ENCODE results near the gene CEL.
"Not testable (repeated sequence)": the region's sequence is repeated elsewhere in the genome, so short reads cannot be mapped to it uniquely, and the experiment has no call there.

CEL gene

DNA sequence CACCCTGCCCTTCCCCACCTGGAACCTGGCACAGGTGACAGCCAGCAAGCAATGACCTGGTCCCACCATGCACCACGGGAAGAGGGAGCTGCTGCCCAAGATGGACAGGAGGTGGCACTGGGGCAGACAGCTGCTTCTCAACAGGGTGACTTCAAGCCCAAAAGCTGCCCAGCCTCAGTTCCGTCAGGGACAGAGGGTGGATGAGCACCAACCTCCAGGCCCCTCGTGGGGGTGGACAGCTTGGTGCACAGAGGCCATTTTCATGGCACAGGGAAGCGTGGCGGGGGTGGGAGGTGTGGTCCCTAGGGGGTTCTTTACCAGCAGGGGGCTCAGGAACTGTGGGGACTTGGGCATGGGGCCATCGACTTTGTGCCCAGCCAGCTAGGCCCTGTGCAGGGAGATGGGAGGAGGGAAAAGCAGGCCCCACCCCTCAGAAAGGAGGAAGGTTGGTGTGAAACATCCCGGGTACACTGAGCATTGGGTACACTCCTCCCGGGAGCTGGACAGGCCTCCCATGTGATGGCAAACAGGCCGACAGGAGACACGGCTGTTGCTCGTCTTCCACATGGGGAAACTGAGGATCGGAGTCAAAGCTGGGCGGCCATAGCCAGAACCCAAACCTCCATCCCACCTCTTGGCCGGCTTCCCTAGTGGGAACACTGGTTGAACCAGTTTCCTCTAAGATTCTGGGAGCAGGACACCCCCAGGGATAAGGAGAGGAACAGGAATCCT is 1.9 kb downstream of the CEL start:
- no peak overlapping the region for H3K4me3 ChIP-seq (ENCODE audit: low read length)
- TF ChIP-seq, protein P1, sequence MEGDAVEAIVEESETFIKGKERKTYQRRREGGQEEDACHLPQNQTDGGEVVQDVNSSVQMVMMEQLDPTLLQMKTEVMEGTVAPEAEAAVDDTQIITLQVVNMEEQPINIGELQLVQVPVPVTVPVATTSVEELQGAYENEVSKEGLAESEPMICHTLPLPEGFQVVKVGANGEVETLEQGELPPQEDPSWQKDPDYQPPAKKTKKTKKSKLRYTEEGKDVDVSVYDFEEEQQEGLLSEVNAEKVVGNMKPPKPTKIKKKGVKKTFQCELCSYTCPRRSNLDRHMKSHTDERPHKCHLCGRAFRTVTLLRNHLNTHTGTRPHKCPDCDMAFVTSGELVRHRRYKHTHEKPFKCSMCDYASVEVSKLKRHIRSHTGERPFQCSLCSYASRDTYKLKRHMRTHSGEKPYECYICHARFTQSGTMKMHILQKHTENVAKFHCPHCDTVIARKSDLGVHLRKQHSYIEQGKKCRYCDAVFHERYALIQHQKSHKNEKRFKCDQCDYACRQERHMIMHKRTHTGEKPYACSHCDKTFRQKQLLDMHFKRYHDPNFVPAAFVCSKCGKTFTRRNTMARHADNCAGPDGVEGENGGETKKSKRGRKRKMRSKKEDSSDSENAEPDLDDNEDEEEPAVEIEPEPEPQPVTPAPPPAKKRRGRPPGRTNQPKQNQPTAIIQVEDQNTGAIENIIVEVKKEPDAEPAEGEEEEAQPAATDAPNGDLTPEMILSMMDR (IDR thresholded peaks at IDR 0.05; ENCODE audit: insufficient read depth, low read depth, low read length, missing control alignments): no peak
- no peak for DNase-seq (ENCODE audit: low read depth)

DNA sequence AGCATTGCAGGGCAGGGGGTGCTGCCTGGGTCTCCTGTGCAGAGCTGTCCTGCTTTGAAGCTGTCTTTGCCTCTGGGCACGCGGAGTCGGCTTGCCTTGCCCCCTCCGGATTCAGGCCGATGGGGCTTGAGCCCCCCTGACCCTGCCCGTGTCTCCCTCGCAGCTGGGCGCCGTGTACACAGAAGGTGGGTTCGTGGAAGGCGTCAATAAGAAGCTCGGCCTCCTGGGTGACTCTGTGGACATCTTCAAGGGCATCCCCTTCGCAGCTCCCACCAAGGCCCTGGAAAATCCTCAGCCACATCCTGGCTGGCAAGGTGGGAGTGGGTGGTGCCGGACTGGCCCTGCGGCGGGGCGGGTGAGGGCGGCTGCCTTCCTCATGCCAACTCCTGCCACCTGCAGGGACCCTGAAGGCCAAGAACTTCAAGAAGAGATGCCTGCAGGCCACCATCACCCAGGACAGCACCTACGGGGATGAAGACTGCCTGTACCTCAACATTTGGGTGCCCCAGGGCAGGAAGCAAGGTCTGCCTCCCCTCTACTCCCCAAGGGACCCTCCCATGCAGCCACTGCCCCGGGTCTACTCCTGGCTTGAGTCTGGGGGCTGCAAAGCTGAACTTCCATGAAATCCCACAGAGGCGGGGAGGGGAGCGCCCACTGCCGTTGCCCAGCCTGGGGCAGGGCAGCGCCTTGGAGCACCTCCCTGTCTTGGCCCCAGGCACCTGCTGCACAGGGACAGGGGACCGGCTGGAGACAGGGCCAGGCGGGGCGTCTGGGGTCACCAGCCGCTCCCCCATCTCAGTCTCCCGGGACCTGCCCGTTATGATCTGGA is 2.7 kb downstream of the CEL start:
- DNase-seq (ENCODE audit: low read depth): no peak
- TF ChIP-seq, protein P1 (IDR thresholded peaks at IDR 0.05; ENCODE audit: insufficient read depth, low read depth, low read length, missing control alignments): no peak

DNA sequence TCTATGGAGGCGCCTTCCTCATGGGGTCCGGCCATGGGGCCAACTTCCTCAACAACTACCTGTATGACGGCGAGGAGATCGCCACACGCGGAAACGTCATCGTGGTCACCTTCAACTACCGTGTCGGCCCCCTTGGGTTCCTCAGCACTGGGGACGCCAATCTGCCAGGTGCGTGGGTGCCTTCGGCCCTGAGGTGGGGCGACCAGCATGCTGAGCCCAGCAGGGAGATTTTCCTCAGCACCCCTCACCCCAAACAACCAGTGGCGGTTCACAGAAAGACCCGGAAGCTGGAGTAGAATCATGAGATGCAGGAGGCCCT is 3.2 kb downstream of the CEL start:
- DNase-seq (ENCODE audit: low read depth): no peak
- TF ChIP-seq, protein P1 (IDR thresholded peaks at IDR 0.05; ENCODE audit: insufficient read depth, low read depth, low read length, missing control alignments): no peak
- no peak overlapping the region for H3K4me3 ChIP-seq (ENCODE audit: low read length)

More for the DNA sequence above, 2.7 kb downstream of the CEL start:
- no peak overlapping the region for H3K4me3 ChIP-seq (ENCODE audit: low read length)

DNA sequence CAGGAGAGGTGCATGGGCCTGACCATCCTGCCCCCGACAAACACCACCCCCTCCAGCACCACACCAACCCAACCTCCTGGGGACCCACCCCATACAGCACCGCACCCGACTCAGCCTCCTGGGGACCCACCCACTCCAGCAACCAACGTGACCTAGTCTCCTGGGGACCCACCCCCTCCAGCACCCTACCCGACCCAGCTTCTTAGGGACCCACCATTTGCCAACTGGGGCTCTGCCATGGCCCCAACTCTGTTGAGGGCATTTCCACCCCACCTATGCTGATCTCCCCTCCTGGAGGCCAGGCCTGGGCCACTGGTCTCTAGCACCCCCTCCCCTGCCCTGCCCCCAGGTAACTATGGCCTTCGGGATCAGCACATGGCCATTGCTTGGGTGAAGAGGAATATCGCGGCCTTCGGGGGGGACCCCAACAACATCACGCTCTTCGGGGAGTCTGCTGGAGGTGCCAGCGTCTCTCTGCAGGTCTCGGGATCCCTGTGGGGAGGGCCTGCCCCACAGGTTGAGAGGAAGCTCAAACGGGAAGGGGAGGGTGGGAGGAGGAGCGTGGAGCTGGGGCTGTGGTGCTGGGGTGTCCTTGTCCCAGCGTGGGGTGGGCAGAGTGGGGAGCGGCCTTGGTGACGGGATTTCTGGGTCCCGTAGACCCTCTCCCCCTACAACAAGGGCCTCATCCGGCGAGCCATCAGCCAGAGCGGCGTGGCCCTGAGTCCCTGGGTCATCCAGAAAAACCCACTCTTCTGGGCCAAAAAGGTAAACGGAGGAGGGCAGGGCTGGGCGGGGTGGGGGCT is 4.6 kb downstream of the CEL start:
- no peak for DNase-seq (ENCODE audit: low read depth)
- TF ChIP-seq, protein P1 (IDR thresholded peaks at IDR 0.05; ENCODE audit: insufficient read depth, low read depth, low read length, missing control alignments): no peak
- no peak overlapping the region for H3K4me3 ChIP-seq (ENCODE audit: low read length)

DNA sequence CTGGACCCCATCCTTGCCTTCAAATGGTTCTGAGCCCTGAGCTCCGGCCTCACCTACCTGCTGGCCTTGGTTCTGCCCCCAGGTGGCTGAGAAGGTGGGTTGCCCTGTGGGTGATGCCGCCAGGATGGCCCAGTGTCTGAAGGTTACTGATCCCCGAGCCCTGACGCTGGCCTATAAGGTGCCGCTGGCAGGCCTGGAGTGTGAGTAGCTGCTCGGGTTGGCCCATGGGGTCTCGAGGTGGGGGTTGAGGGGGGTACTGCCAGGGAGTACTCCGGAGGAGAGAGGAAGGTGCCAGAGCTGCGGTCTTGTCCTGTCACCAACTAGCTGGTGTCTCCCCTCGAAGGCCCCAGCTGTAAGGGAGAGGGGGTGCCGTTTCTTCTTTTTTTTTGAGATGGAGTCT is 5.2 kb downstream of the CEL start:
- DNase-seq (ENCODE audit: low read depth): no peak
- TF ChIP-seq, protein P1 (IDR thresholded peaks at IDR 0.05; ENCODE audit: insufficient read depth, low read depth, low read length, missing control alignments): no peak
- no peak overlapping the region for H3K4me3 ChIP-seq (ENCODE audit: low read length)

DNA sequence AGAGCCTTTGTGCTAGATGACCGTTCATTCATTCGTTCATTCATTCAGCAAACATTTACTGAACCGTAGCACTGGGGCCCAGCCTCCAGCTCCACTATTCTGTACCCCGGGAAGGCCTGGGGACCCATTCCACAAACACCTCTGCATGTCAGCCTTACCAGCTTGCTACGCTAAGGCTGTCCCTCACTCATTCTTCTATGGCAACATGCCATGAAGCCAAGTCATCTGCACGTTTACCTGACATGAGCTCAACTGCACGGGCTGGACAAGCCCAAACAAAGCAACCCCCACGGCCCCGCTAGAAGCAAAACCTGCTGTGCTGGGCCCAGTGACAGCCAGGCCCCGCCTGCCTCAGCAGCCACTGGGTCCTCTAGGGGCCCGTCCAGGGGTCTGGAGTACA is 6.0 kb downstream of the CEL start:
- TF ChIP-seq, protein P1 (IDR thresholded peaks at IDR 0.05; ENCODE audit: insufficient read depth, low read depth, low read length, missing control alignments): no peak
- no peak overlapping the region for H3K4me3 ChIP-seq (ENCODE audit: low read length)
- DNase-seq (ENCODE audit: low read depth): peak; percentile 97

DNA sequence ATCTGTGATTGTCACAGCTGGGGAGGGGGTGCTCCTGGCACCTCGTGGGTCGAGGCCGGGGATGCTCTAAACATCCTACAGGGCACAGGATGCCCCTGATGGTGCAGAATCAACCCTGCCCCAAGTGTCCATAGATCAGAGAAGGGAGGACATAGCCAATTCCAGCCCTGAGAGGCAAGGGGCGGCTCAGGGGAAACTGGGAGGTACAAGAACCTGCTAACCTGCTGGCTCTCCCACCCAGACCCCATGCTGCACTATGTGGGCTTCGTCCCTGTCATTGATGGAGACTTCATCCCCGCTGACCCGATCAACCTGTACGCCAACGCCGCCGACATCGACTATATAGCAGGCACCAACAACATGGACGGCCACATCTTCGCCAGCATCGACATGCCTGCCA is 6.7 kb downstream of the CEL start:
- H3K4me3 ChIP-seq (ENCODE audit: low read length); DNase-seq (ENCODE audit: low read depth): not testable (repeated sequence)

DNA sequence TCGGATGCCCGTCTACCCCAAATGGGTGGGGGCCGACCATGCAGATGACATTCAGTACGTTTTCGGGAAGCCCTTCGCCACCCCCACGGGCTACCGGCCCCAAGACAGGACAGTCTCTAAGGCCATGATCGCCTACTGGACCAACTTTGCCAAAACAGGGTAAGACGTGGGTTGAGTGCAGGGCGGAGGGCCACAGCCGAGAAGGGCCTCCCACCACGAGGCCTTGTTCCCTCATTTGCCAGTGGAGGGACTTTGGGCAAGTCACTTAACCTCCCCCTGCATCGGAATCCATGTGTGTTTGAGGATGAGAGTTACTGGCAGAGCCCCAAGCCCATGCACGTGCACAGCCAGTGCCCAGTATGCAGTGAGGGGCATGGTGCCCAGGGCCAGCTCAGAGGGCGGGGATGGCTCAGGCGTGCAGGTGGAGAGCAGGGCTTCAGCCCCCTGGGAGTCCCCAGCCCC is 8.8 kb downstream of the CEL start:
- not testable (repeated sequence) for DNase-seq (ENCODE audit: low read depth); H3K4me3 ChIP-seq (ENCODE audit: low read length)

DNA sequence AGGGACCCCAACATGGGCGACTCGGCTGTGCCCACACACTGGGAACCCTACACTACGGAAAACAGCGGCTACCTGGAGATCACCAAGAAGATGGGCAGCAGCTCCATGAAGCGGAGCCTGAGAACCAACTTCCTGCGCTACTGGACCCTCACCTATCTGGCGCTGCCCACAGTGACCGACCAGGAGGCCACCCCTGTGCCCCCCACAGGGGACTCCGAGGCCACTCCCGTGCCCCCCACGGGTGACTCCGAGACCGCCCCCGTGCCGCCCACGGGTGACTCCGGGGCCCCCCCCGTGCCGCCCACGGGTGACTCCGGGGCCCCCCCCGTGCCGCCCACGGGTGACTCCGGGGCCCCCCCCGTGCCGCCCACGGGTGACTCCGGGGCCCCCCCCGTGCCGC is 9.2 kb downstream of the CEL start:
- not testable (repeated sequence) for H3K4me3 ChIP-seq (ENCODE audit: low read length); DNase-seq (ENCODE audit: low read depth)

Data from epithelial cell of esophagus (primary cell).